SIG-M5 (cell line): ENCODE data around the gene SLC16A10.
"Not testable (repeated sequence)": the region's sequence is repeated elsewhere in the genome, so short reads cannot be mapped to it uniquely, and the experiment has no call there.

Experiments used
- DNase-seq: peaks from one replicate; lab custom pipeline; 2025; lab: John Stamatoyannopoulos, UW

SLC16A10 gene

DNA sequence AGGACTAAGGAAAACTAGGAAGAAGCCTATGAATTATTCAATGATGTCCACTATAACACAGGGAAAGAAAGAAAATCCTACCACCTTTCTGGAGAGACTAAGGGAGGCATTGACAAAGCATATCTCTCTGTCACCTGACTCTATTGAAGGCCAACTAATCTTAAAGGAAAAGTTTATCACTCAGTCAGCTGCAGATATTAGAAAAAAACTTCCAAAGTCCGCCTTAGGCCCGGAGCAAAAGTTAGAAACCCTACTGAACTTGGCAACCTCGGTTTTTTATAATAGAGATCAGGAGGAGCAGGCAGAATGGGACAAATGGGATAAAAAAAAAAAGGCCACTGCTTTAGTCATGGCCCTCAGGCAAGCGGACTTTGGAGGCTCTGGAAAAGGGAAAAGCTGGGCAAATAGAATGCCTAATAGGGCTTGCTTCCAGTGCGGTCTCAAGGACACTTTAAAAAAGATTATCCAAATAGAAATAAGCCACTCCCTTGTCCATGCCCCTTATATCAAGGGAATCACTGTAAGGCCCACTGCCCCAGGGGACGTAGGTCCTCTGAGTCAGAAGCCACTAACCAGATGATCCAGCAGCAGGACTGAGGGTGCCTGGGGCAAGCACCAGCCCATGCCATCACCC is 47.0 kb downstream of the SLC16A10 start:
- not testable (repeated sequence) for DNase-seq

DNA sequence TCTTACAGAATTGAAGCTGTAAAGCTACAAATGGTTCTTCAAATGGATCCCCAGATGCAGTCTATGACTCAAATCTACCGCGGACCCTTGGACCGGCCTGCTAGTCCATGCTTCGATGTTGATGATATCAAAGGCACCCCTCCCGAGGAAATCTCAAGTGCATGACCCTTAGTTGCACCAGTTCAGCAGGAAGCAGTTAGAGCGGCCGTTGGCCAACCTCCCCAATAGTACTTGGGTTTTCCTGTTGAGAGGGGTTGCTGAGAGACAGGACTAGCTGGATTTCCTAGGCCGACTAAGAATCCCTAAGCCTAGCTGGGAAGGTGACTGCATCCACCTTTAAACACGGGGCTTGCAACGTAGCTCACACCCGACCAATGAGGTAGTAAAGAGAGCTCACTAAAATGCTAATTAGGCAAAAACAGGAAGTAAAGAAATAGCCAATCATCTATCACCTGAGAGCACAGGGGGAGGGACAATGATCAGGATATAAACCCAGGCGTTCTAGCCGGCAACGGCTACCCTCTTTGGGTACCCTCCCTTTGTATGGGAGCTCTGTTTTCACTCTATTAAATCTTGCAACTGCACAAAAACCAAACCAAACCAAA is 50.3 kb downstream of the SLC16A10 start:
- DNase-seq = not testable (repeated sequence)

DNA sequence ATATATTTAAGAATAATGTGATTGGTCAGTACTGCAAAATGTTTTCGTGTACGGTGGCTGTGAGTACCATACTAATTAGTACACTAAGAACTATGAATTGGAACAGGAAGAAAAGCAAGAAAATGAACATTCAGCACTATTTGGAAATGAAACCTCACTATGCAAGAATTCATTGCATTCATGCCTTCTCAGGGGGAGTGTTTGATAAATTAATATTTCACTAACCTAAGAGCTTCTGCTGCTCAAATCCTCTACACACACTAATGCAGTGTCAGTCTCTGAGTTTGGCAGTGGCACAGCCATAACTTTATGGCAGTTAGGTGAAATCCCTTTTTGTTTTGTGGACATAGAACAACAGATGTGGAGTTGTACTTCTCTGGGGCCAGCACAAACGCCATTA is 60.1 kb downstream of the SLC16A10 start:
- DNase-seq = no peak

DNA sequence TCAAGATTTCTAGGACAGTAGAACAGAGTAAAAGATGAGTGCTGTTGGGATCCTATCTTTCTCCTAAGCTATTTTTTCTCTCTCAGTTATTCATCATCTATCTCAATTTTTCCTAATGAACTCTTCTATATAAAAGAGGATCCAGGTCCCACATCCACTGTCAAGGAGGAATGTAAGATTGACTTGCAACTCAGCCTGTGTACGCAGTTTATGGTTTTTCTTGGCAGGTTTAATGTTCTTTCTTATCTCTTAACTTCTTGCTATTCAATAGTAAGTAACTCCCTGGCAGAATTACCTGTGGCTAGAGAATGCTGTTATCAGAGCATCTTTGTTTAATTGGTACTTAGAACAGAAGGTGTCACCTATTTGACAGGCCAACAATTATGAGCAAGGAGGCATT is 60.8 kb downstream of the SLC16A10 start:
- no peak for DNase-seq

DNA sequence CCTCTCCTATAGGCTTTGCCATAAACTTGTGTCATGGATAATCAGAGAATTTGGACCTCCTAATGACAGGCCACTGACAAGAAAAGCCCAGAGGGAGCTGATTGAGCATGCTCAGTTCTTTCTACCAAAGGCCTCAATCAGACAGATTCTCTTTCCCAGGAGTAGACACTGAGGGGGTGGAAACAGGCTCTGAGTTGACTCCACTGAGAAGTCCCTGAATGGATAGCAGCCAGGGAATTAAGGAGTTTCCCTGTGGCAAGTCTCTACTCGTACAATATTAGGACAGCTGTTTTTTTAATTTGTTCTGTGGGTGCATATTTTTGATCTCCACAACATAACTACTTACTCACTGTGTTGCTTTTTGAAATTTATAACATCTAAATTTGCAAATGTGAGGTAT is 63.3 kb downstream of the SLC16A10 start:
- no peak for DNase-seq

DNA sequence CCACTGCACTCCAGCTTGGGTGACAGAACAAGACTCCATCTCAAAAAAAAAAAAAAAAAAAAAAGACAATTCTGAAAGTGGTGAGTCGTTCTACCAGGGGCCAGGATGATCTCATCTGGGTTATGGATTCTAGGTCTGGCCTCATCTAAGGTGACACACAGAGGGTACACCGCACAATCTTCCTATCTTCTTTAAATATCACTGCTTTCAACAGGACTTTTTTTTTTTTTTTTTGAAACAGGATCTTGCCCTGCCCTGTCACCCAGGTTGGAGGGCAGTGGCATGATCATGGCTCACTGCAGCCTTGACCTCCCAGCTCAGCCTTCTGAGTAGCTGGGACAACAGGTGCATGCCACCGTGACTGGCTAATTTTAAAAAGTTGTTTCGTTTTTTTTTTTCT is 67.7 kb downstream of the SLC16A10 start:
- DNase-seq = no peak

DNA sequence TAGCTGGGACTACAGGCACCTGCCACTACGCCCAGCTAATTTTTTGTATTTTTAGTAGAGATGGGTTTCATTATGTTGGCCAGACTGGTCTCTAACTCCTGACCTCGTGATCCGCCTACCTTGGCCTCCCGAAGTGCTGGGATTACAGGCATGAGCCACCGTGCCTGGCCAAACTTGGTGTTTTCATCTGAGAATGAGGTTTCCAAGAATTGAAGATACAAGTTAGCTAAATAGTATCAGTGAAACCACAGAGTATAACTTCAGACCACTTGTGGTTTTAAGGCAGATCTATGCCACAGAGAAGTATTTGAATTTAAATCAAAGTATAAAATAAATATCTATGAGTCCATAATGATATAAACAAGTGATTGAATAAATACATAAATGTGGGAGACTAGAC is 70.1 kb downstream of the SLC16A10 start:
- no peak for DNase-seq

DNA sequence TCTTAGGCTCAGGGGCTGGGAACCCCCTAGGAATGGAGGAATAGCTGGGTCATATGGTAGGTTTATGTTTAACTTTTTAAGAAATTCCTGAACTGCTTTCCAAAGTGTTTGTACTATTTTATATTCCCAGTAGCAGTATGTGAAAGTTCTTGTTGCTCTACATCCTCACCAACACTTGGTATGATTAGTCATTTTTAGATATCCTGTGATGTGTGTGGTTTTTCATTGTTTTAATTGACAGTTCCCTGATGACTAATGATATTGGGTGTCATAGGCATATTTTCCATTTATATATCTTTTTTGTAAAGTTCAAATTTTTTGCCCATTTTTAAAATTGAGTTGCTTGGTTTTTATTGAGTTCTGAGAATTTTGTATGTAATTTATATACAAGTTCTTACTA is 72.3 kb downstream of the SLC16A10 start:
- no peak for DNase-seq

DNA sequence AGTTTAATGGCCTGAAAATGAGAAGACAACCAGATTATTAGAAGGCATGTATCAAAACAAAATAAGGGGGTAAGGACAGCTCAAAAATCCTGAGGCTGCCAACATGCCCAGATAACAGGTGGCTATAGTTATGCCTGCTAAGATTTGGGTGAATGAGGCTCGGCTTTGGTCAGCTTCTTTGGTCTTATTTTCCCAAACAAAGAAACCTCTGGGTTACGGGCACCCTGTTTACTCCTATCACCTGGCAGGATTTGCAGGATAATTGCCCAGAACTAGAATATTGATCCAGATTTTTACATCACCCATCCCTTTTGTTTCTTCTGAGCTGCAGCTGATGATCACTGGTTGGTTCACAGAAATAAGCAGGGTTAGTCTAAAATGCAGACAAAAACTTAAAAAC is 74.3 kb downstream of the SLC16A10 start:
- no peak for DNase-seq

DNA sequence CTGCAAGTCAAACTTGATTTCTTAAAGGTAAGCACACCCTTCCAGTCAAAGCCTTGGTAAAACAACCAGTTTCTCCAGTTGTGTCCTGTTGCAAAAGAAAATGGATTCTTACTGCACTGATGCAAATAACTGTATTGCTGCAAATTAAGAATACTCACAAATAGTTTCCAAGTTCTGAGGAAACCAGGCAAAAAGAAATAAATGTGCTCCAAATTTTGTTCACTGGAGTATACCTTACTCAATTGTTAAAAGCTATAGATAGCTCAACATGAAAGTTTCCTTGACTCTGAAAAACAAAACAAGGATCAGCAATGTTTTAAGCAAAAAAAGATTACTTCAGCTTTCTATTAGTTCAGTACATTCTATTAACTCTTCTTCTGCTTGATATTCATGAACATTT is 75.2 kb downstream of the SLC16A10 start:
- DNase-seq = no peak

DNA sequence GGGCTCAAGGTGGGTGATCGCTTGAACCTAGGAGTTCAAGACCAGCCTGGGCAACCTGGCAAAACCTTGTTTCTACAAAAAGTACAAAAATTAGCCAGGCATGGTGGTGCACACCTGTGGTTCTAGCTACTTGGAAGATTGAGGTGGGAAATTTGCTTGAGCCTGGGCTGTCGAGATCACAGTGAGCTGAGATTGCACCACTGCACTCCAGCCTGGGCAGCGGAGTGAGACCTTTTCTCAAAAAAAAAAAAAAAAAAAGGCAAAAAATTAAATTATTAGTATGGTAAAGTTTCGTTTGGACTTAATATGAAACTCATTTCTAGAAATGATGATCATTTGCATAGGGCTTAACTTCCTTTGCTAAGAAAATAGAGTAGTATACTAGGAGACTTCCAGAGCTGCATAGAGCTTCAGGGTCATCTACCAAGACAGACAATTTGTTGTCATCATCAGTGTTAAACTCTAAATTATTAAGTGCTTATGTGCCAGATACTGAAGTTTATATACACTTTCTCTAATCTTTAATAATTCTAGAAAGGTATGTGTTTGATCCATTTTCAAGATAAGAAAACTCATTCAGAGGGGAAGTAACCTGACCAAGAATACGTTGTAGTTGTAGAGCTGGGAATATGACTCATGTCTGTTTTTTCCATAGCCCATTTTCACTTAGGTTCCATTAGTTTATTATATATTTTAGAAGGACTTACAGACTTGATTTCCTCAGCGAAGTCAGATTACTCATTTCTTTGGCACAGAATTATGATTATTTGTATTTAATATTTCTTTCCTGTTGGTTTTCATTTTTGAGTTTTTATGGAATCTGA is 84.5 kb downstream of the SLC16A10 start:
- DNase-seq = no peak

DNA sequence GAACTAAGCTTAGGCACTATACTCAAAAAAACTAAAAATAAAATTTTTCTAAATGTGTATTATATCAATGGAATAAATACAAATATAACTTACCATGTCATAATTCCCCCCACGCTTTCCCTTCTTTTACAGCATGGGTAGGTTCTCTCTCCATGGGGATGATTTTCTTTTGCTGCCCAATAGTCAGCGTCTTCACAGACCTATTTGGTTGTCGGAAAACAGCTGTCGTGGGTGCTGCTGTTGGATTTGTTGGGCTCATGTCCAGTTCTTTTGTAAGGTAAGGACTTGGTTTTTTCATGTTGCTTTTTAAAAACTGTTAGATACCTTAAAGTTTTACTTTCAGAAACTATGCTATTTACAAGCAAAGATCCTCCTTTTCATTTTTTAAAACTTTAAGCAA is 85.3 kb downstream of the SLC16A10 start:
- DNase-seq = no peak

DNA sequence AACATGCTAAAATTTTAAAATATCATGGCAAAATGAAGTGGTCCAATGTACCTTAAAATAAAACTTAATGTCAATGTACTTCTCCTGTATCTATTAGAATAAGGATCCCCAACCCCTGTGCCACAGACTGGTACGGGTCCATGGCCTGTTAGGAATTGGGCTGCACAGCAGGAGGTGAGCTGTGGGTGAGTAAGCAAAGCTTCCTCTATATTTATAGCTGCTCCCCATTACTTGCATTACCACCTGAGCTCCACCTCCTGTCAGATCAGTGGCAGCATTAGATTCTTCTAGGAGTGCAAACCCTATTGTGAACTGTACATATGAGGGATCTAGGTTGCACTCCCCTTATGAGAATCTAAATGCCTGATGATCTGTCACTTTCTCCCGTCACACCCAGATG is 86.0 kb downstream of the SLC16A10 start:
- no peak for DNase-seq

DNA sequence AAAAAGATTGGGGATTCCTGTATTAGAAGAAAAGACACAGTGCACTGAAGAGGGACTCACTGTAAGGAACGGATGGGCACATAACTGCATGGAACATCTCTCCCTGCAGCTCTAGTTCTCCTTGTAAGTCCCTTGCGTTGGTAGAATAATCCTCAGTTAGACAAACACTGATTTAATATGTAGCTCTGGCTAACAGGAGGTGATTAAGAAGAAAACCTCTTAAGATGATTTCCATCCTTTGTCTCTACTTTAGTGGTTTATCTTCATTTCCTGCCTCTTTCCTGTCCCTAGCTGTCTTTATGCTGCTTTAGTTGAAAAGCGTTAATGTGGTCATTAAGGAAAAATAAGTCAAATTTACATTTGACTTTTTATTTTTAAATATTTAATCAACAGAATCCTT is 86.6 kb downstream of the SLC16A10 start:
- no peak for DNase-seq

DNA sequence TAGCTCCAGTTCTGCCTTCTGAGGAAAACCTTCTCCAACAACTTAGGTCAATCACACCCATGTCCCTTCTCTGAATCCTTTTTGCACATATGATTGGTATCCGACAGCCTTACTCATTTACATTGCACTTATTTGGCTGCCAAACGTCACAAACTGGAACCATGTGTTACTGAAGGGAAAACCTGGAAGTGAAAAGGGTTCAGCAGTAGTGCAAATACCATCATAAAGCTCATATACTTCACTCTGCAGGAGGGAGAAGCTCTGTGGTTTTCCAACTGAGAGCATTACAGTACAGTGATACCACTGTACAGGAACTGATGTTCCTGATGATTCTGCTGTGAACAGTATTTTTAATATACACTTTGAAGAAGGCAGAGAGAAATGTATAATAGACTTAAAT is 87.8 kb downstream of the SLC16A10 start:
- DNase-seq = no peak

DNA sequence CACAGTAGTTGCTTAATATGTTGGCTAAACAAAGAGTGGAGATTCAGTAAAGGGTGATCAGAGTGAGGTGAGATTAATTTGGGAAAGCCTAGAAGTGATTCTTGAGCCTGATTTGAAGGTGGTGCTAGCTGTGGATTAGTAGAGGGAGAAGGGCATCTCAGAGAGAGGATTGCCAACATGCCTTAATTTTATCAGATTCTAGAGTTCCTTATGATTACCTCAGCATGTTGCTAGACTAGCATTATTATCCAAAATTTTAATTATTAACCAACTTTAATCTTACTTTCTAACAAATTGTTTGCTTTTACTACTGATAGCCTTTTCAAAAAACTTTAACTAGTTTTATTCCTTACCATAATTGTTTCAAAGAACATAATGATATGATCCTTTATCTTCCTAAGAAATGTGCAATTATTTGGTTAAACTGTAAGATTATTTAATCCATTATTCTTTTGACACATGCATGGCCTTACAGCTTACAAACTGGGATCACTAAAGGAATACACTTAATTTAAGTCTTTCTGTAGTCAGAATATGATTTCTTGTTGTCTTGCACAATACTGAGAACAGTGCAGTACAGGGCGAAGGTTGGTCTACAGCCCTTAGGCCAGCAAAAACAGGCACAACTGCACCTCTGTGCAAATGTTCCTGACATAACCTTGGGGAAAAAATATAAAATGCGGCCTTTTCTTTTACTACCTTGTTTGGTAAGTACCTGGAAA is 88.9 kb downstream of the SLC16A10 start:
- no peak for DNase-seq

DNA sequence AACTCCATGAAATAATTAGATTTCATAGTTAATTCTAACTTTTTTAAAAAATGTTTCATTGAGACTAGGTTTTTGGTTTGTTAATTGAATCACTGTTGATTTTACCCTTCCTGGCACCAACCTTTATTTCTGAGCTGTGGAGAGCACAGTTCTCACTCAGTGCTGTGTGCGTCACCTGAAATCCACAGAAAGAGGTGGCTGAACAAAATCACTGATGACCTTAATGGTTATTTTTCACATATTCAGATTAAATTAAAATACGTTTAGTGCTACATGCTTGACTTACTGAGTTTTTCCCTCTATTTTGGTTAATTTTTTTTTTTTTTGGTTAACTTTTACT is 89.4 kb downstream of the SLC16A10 start:
- DNase-seq = no peak

DNA sequence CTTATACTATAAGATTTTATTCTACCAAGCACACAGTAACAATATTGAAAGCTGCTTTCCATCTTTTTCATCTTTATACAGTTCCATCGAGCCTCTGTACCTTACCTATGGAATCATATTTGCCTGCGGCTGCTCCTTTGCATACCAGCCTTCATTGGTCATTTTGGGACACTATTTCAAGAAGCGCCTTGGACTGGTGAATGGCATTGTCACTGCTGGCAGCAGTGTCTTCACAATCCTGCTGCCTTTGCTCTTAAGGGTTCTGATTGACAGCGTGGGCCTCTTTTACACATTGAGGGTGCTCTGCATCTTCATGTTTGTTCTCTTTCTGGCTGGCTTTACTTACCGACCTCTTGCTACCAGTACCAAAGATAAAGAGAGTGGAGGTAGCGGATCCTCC is 89.8 kb downstream of the SLC16A10 start:
- no peak for DNase-seq

DNA sequence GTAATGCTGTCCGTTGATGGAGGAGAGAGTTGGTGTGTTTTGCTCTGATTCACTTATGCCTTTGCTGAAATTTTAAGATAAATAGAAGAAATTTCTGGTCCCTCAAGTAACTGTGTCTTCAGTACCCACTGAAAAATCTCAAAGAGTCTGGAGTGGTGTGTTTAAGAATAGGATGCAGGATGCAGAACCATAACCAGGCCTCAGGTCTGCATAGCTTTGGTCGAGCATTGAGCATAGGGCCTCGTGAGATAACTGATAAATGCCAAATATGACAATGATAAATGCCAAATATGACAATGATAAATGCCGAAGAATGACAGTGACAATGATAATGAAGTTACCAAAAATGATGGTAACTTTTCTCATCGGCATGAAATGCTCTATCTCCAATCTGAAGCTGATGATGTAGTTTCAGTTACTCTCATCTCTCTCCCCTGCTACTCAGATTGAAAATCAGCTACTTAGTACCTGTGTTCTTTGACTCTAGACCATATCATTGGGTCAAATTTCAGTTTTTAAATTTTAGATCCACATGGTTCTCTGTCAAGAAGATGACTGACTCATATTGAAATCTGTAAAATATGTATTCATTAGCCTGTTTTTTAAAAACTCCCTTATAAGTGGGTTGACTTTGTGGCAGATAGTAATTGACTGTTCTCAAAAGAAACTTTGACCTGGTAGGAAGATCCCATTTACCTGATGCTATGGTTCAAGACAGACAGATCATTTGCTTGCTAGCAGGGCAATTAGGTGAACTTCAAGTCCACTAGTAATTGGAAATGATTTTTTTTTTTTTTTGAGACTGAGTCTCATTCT is 96.6 kb downstream of the SLC16A10 start:
- DNase-seq = no peak

DNA sequence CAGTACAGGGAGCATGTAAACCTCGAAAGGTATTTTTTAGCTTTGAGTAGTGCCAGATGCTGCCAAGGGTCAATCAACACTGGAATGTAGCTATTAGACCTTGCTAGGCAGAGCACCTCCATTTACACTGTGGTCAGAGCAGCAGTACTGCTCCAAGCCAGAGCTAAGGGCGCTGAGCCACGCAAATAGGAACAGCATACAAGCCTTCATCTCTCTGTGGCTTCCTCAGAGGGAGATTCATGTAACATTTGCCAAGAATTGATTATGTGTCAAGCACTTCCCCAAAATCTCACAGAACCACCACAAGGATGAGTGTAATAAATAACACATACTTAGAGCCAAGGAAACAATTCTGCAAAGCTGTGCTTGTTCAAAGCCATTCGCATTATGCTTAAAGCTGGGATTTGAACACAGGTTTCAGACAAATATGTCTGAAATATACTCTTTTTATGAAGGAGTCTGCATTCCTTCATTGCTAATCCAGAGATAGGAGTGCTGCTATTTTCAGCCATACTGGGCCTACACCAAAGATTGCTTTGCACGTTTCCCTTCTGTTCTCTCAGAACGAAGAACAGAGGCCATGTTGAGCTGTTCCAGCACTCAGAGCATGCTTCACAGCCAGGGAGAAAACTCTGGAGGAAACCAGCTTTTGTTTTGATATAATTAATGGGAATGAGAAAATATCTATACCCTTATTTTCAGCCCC is 97.7 kb downstream of the SLC16A10 start:
- DNase-seq = peak; percentile 20

DNA sequence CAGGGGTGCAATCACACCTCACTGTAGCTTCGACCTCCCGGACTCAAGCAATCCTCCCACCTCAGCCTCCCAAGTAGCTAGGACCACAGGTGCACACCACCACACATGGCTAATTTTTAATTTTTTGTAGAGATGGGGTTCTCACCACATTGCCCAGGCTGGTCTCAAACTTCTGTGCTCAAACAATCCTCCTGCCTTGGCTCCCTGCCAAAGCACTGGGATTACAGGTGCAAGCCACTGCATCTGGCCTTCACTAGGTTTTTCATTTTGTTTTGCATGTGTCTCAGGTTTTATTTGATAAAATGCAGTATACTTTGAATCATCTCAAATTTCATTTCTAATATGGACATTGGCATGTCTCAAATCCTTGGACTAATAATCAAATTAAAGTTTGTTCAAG is 98.7 kb downstream of the SLC16A10 start:
- DNase-seq = no peak
